ENCODE data around the gene MED20.

DNA sequence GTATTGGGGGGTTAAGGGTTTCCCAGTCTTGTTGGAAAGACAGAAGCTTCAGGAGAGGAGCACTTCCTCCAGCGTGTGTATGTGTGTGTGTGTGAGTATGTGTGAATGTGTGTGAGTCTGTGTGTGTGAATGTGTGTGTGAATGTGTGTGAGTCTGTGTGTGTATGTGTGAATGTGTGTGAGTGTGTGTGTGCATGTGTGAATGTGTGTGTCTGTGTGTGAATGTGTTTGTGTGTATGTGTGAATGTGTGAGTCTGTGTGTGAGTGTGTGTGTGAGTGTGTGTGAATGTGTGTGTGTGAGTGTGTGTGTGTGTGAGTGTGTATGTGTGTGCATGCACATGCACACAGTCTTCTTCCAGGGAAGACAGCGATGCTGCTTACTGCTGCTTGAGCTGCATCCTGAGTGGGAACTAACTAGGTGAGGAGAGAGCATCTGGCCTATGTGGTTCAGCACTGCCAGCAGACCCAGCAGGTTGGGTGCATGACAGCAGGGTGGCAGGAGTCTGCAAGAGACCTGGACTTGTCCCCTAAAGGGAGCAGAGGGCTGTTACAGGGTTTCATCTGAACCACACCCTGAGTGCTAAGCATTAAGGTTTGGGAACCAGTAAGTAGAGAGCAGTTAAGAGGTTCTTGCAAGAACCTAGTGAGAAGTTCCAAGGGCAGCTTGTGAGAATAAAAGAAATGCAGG, 43.4 kb upstream of the MED20 start:
- TF ChIP-seq SMC3 (IDR thresholded peaks at IDR 0.05; ENCODE audit: low read depth, low read length) (no peak), RAD21 (IDR thresholded peaks at IDR 0.05; ENCODE audit: low read length) (no peak), MXI1 (IDR thresholded peaks at IDR 0.05; ENCODE audit: low read depth, low read length) (no peak), NRF1 (IDR thresholded peaks at IDR 0.05; ENCODE audit: low read depth, low read length) (no peak), RFX5 (IDR thresholded peaks at IDR 0.05; ENCODE audit: low read length) (no peak), FOSL2 (IDR thresholded peaks at IDR 0.05; ENCODE audit: borderline replicate concordance, low read depth) (no peak), SIN3A (IDR thresholded peaks at IDR 0.05; ENCODE audit: borderline replicate concordance, low read depth, low read length) (no peak), MEF2A (IDR thresholded peaks at IDR 0.05; ENCODE audit: borderline replicate concordance, low read depth) (no peak), TAF1 (IDR thresholded peaks at IDR 0.05; ENCODE audit: borderline replicate concordance, low read depth, low read length) (no peak)
- TF ChIP-seq, protein P1, sequence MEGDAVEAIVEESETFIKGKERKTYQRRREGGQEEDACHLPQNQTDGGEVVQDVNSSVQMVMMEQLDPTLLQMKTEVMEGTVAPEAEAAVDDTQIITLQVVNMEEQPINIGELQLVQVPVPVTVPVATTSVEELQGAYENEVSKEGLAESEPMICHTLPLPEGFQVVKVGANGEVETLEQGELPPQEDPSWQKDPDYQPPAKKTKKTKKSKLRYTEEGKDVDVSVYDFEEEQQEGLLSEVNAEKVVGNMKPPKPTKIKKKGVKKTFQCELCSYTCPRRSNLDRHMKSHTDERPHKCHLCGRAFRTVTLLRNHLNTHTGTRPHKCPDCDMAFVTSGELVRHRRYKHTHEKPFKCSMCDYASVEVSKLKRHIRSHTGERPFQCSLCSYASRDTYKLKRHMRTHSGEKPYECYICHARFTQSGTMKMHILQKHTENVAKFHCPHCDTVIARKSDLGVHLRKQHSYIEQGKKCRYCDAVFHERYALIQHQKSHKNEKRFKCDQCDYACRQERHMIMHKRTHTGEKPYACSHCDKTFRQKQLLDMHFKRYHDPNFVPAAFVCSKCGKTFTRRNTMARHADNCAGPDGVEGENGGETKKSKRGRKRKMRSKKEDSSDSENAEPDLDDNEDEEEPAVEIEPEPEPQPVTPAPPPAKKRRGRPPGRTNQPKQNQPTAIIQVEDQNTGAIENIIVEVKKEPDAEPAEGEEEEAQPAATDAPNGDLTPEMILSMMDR (IDR thresholded peaks at IDR 0.05): no peak
- TF ChIP-seq, protein P2, sequence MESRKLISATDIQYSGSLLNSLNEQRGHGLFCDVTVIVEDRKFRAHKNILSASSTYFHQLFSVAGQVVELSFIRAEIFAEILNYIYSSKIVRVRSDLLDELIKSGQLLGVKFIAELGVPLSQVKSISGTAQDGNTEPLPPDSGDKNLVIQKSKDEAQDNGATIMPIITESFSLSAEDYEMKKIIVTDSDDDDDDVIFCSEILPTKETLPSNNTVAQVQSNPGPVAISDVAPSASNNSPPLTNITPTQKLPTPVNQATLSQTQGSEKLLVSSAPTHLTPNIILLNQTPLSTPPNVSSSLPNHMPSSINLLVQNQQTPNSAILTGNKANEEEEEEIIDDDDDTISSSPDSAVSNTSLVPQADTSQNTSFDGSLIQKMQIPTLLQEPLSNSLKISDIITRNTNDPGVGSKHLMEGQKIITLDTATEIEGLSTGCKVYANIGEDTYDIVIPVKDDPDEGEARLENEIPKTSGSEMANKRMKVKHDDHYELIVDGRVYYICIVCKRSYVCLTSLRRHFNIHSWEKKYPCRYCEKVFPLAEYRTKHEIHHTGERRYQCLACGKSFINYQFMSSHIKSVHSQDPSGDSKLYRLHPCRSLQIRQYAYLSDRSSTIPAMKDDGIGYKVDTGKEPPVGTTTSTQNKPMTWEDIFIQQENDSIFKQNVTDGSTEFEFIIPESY (IDR thresholded peaks at IDR 0.05; ENCODE audit: borderline replicate concordance, low read depth): no peak
- TF ChIP-seq, protein P3, sequence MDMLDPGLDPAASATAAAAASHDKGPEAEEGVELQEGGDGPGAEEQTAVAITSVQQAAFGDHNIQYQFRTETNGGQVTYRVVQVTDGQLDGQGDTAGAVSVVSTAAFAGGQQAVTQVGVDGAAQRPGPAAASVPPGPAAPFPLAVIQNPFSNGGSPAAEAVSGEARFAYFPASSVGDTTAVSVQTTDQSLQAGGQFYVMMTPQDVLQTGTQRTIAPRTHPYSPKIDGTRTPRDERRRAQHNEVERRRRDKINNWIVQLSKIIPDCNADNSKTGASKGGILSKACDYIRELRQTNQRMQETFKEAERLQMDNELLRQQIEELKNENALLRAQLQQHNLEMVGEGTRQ (IDR thresholded peaks at IDR 0.05; ENCODE audit: borderline replicate concordance, low read depth, low read length): no peak
- TF ChIP-seq, protein P4, sequence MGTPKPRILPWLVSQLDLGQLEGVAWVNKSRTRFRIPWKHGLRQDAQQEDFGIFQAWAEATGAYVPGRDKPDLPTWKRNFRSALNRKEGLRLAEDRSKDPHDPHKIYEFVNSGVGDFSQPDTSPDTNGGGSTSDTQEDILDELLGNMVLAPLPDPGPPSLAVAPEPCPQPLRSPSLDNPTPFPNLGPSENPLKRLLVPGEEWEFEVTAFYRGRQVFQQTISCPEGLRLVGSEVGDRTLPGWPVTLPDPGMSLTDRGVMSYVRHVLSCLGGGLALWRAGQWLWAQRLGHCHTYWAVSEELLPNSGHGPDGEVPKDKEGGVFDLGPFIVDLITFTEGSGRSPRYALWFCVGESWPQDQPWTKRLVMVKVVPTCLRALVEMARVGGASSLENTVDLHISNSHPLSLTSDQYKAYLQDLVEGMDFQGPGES (IDR thresholded peaks at IDR 0.05; ENCODE audit: low read depth, low read length): no peak
- TF ChIP-seq, protein P5, sequence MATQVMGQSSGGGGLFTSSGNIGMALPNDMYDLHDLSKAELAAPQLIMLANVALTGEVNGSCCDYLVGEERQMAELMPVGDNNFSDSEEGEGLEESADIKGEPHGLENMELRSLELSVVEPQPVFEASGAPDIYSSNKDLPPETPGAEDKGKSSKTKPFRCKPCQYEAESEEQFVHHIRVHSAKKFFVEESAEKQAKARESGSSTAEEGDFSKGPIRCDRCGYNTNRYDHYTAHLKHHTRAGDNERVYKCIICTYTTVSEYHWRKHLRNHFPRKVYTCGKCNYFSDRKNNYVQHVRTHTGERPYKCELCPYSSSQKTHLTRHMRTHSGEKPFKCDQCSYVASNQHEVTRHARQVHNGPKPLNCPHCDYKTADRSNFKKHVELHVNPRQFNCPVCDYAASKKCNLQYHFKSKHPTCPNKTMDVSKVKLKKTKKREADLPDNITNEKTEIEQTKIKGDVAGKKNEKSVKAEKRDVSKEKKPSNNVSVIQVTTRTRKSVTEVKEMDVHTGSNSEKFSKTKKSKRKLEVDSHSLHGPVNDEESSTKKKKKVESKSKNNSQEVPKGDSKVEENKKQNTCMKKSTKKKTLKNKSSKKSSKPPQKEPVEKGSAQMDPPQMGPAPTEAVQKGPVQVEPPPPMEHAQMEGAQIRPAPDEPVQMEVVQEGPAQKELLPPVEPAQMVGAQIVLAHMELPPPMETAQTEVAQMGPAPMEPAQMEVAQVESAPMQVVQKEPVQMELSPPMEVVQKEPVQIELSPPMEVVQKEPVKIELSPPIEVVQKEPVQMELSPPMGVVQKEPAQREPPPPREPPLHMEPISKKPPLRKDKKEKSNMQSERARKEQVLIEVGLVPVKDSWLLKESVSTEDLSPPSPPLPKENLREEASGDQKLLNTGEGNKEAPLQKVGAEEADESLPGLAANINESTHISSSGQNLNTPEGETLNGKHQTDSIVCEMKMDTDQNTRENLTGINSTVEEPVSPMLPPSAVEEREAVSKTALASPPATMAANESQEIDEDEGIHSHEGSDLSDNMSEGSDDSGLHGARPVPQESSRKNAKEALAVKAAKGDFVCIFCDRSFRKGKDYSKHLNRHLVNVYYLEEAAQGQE (IDR thresholded peaks at IDR 0.05; ENCODE audit: low read depth, low read length): no peak

All from SK-N-SH (cell line).